MM.1S (cell line): ENCODE results near the gene NDUFAF2.

Source experiments
- DNase-seq: peaks from one replicate; pipeline ENCODE4 v3.0.0-alpha.2; 2015
- H2AFZ ChIP-seq: fragments of 300-600 bp; sonication (generic); 2 replicates; pipeline ENCODE4 v1.6.0; 2016; ENCODE audit warnings: antibody characterized with exemption, low read length
- H3F3A ChIP-seq: fragments of 300-600 bp; sonication (generic); 2 replicates; pipeline ENCODE4 v1.6.1; 2016; ENCODE audit warnings: mild to moderate bottlenecking, antibody characterized with exemption, low read length, moderate library complexity, mixed read lengths; ENCODE audit not compliant: insufficient read depth
- H3K27ac ChIP-seq: fragments of 300-600 bp; sonication (generic); 2 replicates; pipeline ENCODE4 v1.5.1; 2016; ENCODE audit warnings: mild to moderate bottlenecking, low read length
- H3K27me3 ChIP-seq: fragments of 300-600 bp; sonication (generic); replicated peaks from 2 replicates; pipeline ENCODE4 v1.6.0; 2016; ENCODE audit warnings: low read length; ENCODE audit not compliant: insufficient read depth
- H3K36me3 ChIP-seq: fragments of 300-600 bp; sonication (generic); replicated peaks from 2 replicates; pipeline ENCODE4 v1.6.1; 2016; ENCODE audit warnings: mild to moderate bottlenecking, low read length, mixed read lengths; ENCODE audit not compliant: insufficient read depth
- H3K4me1 ChIP-seq: fragments of 300-600 bp; sonication (generic); 2 replicates; pipeline ENCODE4 v1.6.1; 2016; ENCODE audit warnings: low read length, mixed read lengths
- H3K4me2 ChIP-seq: fragments of 300-600 bp; sonication (generic); 2 replicates; pipeline ENCODE4 v1.6.0; 2016; ENCODE audit warnings: low read depth, low read length
- H3K4me3 ChIP-seq: fragments of 300-600 bp; sonication (generic); 2 replicates; pipeline ENCODE4 v1.5.1; 2016; ENCODE audit warnings: low read length, mixed read lengths
- H3K79me2 ChIP-seq: fragments of 300-600 bp; sonication (generic); 2 replicates; pipeline ENCODE4 v1.6.1; 2016; ENCODE audit warnings: mixed run types, low read length, mixed read lengths
- H3K9ac ChIP-seq: fragments of 300-600 bp; sonication (generic); 2 replicates; pipeline ENCODE4 v1.6.1; 2016; ENCODE audit warnings: low read length, mixed read lengths
- H3K9me2 ChIP-seq: fragments of 300-600 bp; sonication (generic); replicated peaks from 2 replicates; pipeline ENCODE4 v1.6.1; 2016; ENCODE audit warnings: mild to moderate bottlenecking, low read length, mixed read lengths; ENCODE audit not compliant: insufficient read depth
- H3K9me3 ChIP-seq: fragments of 300-600 bp; sonication (generic); replicated peaks from 2 replicates; pipeline ENCODE4 v1.6.1; 2016; ENCODE audit warnings: mild to moderate bottlenecking, low read length, mixed read lengths; ENCODE audit not compliant: insufficient read depth
- H4K20me1 ChIP-seq: fragments of 300-600 bp; sonication (generic); 2 replicates; pipeline ENCODE4 v1.6.1; 2016; ENCODE audit warnings: mild to moderate bottlenecking, low read length, moderate library complexity, mixed read lengths; ENCODE audit not compliant: insufficient read depth
- CTCF ChIP-seq: fragments of 300-600 bp; sonication (generic); IDR thresholded peaks from 2 replicates; pipeline ENCODE4 v1.5.1; 2016; ENCODE audit warnings: antibody characterized with exemption, low read length, mixed read lengths
- EZH2 ChIP-seq: fragments of 300-600 bp; sonication (generic); optimal IDR thresholded peaks from 2 replicates; pipeline ENCODE3; 2017; ENCODE audit warnings: low read depth, mild to moderate bottlenecking, antibody characterized with exemption, low read length, mixed read lengths
- EZH2phosphoT487 ChIP-seq: fragments of 300-600 bp; sonication (generic); IDR thresholded peaks from 2 replicates; pipeline ENCODE4 v1.6.1; 2018; ENCODE audit warnings: antibody characterized with exemption, low read length

The NDUFAF2 gene

DNA sequence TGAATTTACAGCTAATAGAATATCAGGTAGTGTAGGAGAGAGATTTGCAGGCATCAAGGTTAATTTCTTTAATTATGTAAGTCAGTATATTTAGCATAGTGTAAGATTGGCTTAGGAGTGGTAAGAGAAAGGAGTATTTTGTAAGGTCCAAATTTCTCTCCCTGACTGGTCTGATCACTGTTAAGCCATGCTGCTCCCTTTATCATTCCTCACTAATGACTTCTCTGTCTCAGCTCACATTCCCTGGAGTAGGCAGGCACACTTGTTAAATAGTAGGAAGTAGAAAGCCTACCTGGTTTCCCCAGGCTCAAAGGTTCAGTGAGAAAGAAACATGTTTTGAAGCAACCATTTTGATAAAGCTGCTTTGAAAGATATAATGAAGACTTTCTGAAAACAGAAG is 126.5 kb downstream of the NDUFAF2 start:
- H4K20me1 ChIP-seq, result no peaks in the 10 kb centered on the region
- no peak overlapping the region for H2AFZ ChIP-seq
- H3F3A ChIP-seq, result no peaks in the 10 kb centered on the region
- no peak overlapping the region for H3K9ac ChIP-seq
- H3K9me3 ChIP-seq, result no peaks in the 10 kb centered on the region
- no peaks in the 10 kb centered on the region for H3K9me2 ChIP-seq
- H3K27me3 ChIP-seq, result no peaks in the 10 kb centered on the region
- no peak overlapping the region for H3K4me3 ChIP-seq
- no peaks in the 10 kb centered on the region for H3K36me3 ChIP-seq
- no peaks in the 10 kb centered on the region for H3K4me1 ChIP-seq
- H3K27ac ChIP-seq, result no peak overlapping the region
- no peaks in the 10 kb centered on the region for H3K79me2 ChIP-seq
- TF ChIP-seq EZH2phosphoT487, result no peak
- TF ChIP-seq CTCF, result no peak
- TF ChIP-seq EZH2, result no peak
- DNase-seq, result no peak
- H3K4me2 ChIP-seq, result no peak overlapping the region

- Histone ChIP-seq H3K36me3 (no peaks in the 10 kb centered on the region), H2AFZ (no peak overlapping the region), H3K79me2 (no peaks in the 10 kb centered on the region), H3K4me3 (no peak overlapping the region), H3K27ac (no peak overlapping the region), H3K9me2 (no peaks in the 10 kb centered on the region), H3K27me3 (no peaks in the 10 kb centered on the region), H3K4me1 (no peaks in the 10 kb centered on the region), H4K20me1 (no peaks in the 10 kb centered on the region), H3K9ac (no peak overlapping the region), H3F3A (no peaks in the 10 kb centered on the region), H3K9me3 (no peaks in the 10 kb centered on the region), H3K4me2 (no peak overlapping the region)
- DNase-seq, result no peak
- TF ChIP-seq EZH2phosphoT487, result no peak
- TF ChIP-seq CTCF, result no peak
- no peak for TF ChIP-seq EZH2
These were observed 131.6 kb downstream of the NDUFAF2 start for GRCh38 chr5:61076626-61077025.

DNA sequence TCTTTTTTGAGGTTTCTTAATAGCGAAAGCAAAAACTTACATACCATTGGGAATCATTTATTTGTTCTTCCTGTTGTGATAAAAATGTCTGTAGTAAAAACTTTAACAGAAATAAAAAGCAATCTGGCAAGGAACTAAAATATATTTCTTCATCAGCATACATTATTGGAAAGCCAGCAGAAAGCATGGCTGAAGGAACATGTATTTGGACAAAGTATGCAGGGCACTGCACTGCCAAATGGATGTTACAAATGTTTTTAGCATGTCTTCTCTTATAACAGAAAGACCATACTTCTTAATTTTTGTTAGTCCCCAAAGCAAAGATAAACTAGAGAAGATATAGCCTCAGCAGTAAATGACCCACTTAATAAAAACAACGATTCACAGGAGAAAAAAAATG is 136.7 kb downstream of the NDUFAF2 start:
- H3K9ac ChIP-seq, result no peak overlapping the region
- TF ChIP-seq EZH2, result no peak
- no peak for TF ChIP-seq CTCF
- TF ChIP-seq EZH2phosphoT487, result no peak
- H3K9me3 ChIP-seq, result no peaks in the 10 kb centered on the region
- no peak for DNase-seq
- H3K9me2 ChIP-seq, result no peaks in the 10 kb centered on the region
- H2AFZ ChIP-seq, result no peak overlapping the region
- H4K20me1 ChIP-seq, result no peaks in the 10 kb centered on the region
- H3K27ac ChIP-seq, result no peak overlapping the region
- H3F3A ChIP-seq, result no peaks in the 10 kb centered on the region
- H3K4me1 ChIP-seq, result no peaks in the 10 kb centered on the region
- no peak overlapping the region for H3K4me2 ChIP-seq
- no peaks in the 10 kb centered on the region for H3K27me3 ChIP-seq
- H3K79me2 ChIP-seq, result no peaks in the 10 kb centered on the region
- no peaks in the 10 kb centered on the region for H3K36me3 ChIP-seq
- no peak overlapping the region for H3K4me3 ChIP-seq
